COLO829 (cell line): ENCODE results near the gene THSD4.
"Not testable (repeated sequence)": the region's sequence is repeated elsewhere in the genome, so short reads cannot be mapped to it uniquely, and the experiment has no call there.

Experiments
- DNase-seq: peaks from one replicate; pipeline ENCODE4 v3.0.0; 2012; ENCODE audit warnings: low spot score

The THSD4 gene

DNA sequence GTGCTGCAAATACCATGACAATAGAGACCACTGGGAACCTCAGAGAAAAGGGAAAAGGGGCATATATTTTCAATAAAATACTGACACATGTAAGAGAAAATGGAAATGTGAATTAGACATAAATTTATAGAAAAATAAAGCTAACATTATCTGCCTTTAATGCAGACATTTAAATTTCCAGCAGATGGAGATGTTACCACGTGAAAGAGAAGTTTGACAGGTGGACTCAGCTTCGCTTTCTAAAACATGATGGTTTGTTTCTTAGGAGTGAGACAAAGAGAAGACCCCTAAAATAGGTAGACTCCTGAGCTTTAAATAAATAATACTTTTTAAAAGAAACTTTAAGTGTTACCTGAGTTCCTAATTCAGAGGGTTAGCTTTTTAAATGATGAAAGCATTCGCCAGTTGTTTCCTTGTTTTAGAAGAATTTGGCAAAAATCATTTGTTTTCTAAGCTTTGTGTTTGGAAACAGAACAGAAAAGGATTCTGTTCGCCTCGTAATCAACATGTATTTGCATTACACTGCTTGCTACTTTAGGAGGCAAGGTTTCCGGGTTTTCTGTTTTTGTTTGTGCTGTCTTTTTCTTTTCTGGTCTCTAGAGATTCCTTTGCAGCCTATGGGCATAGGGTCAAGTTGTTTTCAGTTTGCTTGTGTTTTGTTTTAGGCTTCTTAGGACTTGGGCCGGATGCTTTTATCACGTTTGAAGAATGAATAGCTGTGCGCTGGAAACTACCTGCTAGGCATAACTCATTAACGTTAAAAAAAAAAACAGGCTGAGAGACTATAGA lies 271.4 kb downstream of the THSD4 start:
- DNase-seq = no peak

DNA sequence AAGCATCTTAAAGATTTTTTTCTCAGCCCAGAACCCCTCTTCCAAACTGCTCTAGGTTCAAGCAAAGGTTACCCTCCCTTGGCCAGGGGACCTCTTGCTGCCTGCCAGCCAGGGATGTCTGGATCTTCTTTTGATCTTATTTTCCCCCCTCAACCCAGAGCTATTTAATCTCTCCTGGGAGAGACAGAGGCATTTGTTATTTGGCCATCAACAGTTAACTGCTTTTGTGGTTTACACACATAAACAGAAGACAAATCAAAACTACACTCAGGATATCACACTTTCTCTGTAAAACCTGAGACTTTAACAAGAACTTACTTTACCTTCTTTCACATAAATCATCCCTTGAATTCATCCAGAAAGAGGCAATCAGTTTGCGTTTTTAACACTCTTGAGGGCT lies 272.5 kb downstream of the THSD4 start:
- DNase-seq = no peak

DNA sequence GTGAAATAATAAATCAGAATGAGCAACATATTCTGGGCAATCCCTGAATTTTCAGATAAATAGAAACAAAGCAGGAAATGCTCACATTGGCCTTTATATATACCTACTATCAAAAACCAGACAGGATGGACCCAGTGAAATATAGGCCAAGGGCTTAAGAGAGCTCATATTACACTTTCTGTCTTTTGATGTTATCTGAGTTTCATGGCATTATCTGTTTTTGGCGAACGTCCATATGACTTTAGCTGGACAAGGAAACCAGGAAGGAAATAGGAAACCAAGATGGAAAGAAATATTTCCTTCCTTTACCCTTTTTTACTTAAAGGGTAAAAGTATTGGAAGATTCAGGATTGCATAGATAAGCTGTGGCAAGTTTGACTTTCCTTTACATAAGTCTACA lies 274.8 kb downstream of the THSD4 start:
- DNase-seq = no peak

DNA sequence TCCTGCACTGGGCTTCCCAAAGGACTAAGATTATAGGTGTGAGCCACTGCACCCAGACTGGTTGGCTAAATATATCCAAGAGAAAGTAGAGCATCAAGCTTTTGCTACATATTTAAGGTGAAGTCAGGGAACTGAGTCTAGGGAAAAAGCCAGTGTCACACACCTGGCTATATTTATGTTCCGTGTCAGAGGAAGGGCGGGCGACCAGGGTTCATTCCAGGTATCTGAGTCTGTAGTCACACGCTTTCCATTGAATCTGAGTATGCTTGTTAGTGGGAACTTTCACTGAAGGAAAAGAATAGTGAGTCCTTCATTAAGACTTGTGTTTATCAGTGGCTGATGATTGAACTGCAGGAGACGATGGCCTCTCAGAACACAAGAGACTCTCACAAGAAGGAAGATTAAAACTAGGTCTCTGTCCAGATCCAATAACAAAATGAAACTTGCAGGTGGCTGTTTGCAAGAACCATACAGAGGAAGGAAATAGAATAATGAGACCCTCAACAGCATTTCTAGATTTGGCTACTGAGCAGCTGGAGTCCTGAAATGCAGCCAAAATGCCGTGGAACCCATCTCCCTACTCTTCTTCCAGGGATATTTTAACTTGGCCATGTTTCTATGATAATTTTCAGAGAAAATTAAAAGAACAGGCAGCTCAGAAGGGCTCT lies 276.3 kb downstream of the THSD4 start:
- no peak for DNase-seq

DNA sequence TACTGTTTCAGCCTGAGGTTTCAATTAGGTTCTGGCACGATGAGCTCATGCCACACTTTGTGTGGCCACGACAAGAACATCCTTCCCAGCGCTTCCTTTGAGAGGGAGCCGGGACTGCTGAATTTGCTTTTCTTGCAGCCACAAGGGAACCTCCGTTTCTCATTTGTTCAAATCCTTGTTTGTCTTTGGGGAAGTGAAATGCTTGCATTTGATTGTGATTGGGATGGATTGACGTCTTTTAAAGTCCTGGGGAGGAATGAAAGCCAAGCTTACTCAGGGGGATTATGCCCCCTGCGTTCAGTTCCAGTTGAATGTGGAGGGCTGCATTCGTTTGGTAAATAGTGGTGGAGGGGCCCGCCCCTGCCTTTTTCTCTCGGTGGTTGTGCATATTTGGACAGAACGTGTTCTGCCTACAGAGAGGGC lies 277.6 kb downstream of the THSD4 start:
- no peak for DNase-seq

DNA sequence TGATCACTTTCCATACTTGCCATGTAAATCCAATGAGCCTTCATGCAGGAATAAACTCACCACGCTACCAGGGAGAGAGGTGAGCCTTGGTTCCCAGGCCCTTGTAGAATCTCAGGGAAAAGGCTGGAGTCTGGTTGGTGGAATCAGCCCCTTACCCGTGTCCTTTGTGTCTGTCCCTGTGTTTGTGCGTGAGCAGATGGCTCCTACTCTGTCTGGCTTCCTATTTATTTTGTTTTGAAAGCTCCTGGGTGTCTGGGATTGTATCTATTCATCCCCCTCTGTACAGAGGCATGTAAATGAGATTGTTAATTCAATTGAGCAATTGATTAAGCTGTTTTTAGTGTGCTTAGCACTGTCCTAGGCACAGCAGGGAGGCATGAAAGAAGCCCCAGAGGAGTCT lies 278.1 kb downstream of the THSD4 start:
- DNase-seq = no peak

DNA sequence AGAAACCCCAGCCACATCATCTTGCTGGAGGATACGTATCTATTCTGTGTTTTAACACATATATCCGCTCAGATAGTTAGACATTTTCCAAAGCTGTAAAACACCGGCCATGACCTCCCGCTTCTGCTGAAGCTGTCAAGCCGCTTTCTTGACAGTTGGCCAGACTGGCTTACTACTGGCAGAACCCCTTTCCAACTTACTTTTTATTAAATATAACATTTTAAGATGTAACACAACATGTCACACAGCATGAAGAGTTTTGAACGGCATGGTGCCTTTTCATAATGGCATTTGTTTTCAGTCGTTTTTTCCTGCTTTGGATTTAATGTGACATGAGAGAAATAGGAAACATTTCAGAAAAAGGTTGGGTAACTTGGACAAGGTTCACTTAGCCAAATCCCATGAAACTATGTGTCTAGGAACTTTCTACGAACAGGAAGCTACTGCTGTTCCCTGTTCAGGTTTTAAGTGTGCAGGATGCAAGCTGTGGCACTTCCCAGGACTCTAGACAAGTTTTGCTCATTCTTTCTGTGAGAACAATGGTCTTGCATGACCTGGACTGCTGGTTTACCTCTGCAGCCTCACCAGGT lies 281.4 kb downstream of the THSD4 start:
- no peak for DNase-seq

DNA sequence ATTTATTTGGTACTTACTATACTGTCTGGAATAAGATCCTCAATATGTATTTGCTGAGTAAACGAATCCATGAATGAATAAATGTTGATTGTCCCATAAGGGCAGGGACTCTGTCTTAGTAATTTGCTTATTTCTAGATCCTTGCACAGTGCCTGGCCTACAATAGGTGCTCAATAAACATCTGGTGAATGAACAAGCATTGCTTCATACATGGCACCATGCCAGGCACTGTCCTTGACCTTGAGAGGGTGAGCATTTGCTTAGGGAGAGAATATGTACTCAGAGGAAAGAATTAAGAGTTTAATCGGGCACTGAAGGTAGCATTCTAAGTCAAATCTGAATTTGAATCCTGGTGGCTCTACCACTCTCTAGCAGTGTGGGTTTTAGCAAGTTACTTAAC lies 282.1 kb downstream of the THSD4 start:
- DNase-seq = no peak

DNA sequence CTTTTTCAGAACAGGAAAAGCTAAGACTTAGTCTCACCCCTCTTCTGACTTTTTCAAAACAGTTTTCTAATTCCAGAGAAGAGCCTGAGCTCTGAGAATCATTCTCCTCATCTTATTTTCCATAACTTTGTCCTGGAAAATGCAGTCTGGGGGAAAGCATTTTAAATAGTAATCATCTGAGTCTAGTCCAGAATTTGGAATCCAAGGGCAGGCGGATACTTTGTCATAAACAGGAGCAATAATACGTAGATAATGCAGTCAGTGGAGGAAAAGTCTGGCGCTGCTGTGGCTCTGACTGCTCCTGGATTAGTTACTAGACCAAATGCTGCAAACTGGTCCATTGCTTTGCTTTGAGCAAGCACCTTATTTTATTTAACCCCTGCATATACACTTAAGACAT lies 285.0 kb downstream of the THSD4 start:
- DNase-seq = no peak

DNA sequence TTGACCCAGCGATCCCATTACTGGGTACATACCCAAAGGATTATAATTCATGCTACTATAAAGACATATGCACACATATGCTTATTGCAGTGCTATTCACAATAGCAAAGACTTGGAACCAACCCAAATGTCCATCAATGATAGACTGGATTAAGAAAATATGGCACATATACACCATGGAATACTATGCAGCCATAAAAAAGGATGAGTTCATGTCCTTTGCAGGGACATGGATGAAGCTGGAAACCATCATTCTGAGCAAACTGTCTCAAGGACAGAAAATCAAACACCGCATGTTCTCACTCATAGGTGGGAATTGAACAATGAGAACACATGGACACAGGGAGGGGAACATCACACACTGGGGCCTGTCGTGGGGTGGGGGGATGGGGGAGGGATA lies 286.5 kb downstream of the THSD4 start:
- DNase-seq = not testable (repeated sequence)

DNA sequence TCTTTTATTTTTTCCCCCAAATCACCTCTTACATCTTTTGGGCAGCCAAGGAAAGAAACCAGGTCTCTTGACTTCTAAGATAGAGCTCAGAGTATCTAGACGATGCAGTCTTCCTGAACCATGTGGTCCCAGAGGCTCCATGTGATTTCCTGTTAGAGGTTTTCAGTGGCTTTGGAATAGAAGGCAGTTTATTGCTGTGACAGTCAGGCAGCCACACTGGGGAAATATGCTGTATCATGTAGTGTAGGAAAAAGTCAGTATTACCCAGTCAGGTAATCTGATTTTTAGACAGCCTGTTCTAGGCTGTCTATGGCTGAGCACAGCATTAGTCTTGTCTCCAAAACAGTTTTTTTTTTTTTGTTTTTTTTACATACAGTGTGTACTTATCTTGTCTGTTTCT lies 294.3 kb downstream of the THSD4 start:
- DNase-seq = no peak

DNA sequence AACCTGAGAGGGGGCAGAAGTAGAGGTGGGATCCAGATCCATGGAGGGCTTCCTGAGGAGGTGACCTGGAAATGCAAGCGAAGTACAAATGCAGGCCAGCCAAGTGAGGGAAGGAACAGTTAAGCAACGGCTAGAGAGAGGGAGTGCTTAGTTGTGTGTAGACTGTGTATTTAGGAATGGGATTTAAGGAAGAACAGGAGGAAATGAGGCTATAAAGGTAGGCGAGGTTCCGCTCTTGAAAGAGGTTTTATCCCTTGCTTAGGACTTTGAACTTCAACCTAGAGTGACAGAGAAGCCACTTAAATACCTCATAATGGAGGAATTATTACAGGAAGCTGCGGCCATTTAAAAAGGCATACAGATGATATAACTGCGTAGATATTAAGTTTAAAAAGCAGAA lies 295.1 kb downstream of the THSD4 start:
- DNase-seq = no peak

DNA sequence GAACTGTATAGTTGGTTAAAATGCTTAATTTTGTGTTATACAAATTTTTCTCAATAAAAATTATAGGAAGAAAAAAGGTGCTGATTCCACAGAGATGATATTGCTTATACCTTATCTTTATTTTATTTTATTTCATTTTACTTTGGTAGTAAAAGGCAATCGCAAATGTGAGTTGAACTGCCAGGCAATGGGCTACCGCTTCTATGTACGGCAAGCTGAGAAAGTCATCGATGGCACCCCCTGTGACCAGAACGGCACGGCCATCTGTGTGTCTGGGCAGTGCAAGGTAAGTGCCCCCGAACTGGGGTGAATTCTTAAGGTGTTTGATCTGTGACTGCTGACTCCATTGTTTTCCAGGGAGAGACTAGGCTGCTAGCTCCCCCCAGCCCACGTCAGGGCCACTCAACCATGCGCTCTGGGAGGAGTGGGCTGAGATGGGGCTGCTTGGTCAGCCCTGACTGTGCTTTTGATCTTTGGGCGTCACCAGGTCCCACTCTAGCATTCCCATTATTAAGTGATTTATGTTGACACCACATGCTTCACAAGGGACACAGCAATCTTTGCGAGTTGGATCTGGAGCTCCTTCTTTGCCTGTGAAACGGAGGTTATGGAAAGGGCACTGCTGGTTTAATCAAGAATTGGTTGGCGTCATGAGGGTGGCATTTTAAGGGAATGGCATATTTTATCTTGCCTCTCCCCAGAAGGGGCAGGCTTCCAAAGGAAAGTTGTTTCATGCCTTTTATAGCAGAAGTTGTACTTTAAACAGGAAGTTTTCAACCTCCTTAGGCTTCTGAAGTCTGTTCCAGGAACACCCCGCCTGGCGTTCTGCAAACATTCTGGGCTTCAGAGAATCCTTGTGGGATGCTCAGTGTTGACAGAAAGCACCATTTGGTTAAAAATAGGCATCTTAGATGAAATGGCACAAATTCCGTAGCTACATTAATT lies 296.5 kb downstream of the THSD4 start:
- no peak for DNase-seq

DNA sequence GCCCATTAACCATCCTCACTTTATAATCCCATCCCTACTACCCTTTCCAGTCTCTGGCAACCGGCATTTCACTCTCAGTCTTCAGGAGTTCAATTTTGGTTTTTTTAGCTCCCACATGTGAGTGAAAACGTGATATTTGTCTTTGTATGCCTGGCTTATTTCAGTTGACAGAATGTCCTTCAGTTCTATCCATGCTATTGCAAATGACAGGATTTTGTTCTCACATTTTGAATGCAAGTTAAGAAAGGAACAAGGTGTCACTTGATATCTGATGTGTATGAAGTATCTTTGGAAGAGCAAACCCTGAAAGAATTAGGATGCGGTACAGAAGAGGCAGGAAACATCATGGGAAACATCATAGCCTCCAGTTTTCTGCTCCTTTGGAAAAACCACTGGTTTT lies 298.1 kb downstream of the THSD4 start:
- DNase-seq = no peak

DNA sequence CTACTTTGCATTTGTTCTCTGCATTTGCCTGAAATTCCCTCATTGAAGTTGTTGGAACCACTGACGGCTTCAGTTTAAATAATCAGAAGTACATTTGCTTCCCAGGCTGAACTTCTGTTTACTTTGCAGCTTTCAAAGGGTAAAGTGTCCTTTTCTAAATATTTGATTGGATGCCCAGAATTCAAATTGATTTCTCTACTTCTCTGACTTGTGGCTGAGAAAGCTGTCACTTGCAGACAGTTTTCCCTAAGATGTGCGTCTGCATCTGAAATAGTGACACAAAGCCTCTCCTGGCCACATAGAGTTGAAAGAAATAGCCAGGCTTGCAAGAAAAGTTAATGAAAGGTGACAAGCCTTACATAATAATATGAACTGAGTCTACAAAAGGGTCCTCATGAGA lies 299.6 kb downstream of the THSD4 start:
- no peak for DNase-seq

DNA sequence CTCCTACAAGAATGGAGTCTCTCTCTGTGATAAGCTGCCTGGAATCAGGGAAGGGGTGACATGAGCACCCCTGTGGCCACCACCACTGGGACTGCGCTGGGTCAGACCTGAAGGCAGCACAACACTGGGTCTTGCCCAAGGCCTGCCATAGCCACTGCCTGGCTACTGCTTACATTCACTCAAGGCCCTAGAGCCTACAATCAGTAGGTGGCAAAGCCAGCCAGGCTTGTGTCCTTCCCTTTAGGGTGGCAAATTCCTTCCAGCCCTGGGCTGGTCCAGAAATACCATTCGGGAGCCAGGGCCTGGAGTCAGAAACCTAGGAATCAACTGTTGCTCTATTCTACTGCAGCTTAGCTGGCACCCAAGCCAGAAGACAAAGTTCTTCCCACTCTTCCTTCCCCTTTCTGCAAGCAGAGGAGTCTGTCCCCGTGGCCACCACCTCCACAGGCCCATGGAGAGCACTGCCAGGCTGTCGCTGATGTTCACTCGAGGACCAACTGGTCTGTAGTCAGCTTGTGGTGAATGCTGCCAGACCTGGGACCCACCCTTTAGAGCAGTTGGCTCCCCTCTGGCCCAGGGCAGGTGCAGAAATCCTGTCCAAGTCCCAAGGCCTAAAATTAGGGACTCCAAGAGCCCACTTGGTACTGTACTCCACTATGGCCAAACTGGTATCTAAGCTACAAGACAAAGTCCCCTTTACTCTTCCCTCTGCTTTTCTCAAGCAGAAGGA lies 307.4 kb downstream of the THSD4 start:
- no peak for DNase-seq

DNA sequence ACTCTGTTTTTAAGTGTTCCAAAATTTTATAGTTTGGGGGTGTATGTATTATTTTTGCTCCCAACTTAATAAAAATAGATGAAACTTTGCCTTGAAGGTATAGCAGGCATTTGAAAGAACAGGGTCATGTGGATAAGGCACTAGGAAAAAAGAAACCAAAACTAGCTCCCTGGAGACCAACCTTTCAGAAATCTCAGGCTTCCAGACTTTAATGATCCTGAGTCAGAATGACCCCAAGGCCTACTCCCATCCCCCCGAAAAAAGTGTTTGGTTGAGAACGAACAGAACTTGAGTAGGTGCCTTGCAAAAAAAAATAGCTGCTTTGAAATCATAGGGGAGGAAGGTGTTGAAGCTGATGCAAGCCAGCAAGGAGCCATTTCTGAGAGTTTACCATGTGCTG lies 309.5 kb downstream of the THSD4 start:
- DNase-seq = no peak

DNA sequence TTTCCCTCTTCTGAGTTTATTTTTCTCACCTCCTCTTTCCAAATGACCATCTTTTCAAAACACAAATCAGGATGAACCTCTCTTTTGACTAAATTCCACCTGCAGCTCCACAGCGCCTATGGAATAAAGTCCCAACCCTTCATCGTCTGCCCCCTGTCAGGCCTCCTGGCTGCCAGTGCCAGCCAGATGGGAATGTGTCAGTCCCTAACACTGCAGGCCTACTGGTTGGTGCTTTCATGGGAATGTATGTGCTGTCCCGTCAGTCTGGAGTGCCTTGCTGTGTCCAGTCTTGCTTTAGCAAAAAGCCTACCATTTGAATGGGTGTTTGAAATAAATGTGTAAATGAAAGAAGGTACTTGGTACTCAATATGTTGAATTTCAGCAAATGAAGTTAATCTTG lies 310.1 kb downstream of the THSD4 start:
- DNase-seq = no peak

DNA sequence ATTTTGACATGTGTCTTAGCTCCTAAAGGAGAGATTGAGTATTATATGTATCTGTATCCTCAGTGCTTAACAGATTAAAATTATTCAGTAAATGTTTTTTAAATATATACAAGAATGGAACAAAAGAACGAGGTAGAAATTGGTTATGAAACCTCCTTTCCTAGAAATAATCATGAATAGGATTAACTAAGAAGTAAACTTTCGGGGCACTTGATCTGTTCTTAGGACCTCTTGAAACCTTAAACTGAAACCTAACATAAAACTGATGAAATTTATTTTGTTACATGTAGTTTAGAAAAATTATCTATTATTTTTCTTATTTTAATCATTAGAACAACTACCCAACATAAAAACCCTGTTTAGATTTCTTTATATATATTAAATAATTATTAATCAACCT lies 311.5 kb downstream of the THSD4 start:
- DNase-seq = no peak

DNA sequence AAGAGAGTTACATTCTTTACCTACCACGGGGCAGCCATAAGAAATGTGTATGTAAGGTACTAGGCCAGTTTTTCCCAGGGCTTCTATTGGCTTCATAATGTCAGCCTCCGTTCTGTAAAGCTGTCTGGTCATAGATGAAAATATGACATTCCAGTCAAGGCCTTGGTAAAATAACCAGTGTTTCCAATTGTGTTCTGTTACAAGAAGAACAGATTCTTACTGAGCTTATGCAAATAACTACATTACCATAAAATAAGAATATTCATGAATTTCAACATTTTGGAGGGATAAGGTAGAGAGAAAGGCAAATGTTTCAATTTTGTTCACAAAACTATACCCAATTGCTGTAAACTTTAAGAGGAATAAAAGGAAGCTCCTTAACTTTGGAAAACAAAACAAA lies 315.5 kb downstream of the THSD4 start:
- DNase-seq = no peak
